NCI-H2107 treated with DMSO at 0.1 percent for 48 hours (cell line): ENCODE measurements around the gene SLC16A13.

ENCODE experiments used
- DNase-seq: peaks from one replicate; lab custom pipeline; 2025; ENCODE audit not compliant: unreplicated experiment; lab: John Stamatoyannopoulos, UW

The SLC16A13 gene

GRCh38 chr17:7011415-7011814 lies 24.4 kb upstream of the SLC16A13 start:
- no peak for DNase-seq

DNA sequence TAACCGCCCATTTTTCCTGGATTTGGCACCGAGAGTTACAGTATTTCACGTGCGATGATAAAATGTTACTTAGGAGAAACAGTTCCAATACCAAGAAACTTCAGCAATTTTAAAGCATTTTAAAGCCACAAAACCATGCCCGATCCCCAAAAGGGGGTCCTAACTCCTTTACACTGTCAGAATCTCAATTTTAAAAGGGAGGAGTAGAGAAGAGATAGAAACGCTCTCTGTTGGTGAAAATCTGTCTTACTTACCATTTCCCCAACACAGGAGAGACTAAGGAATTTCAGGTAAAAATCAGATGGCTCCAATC lies 23.9 kb upstream of the SLC16A13 start:
- no peak for DNase-seq

DNA sequence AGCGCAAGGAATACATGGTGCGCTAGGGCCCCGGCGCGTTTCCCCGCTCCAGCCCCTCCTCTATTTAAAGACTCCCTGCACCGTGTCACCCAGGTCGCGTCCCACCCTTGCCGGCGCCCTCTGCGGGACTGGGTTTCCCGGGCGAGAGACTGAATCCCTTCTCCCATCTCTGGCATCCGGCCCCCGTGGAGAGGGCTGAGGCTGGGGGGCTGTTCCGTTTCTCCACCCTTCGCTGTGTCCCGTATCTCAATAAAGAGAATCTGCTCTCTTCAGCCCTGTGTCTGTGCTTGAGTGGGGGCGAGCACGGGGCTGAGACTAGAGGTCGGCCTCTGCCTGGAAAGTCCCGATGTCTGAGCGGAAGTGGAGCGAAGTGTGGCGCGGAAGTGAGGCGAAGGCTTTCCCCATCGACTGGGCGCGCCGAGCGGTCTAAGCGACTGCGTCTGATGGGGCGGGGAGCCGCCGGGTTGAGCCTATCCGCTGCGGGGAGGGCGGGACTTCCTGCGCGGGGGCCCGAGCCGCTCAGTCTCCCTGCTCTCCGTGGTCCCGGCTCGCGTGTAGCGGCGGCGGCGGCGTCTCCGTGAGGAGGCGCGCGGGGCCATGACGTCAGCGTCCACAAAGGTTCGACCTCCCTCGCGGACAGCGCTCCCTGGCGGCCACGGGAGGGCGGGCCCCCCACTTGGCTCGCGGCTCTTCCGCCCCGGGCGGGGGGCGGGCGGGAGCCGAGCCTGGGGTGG lies 21.4 kb upstream of the SLC16A13 start:
- peak; percentile 64 for DNase-seq

DNA sequence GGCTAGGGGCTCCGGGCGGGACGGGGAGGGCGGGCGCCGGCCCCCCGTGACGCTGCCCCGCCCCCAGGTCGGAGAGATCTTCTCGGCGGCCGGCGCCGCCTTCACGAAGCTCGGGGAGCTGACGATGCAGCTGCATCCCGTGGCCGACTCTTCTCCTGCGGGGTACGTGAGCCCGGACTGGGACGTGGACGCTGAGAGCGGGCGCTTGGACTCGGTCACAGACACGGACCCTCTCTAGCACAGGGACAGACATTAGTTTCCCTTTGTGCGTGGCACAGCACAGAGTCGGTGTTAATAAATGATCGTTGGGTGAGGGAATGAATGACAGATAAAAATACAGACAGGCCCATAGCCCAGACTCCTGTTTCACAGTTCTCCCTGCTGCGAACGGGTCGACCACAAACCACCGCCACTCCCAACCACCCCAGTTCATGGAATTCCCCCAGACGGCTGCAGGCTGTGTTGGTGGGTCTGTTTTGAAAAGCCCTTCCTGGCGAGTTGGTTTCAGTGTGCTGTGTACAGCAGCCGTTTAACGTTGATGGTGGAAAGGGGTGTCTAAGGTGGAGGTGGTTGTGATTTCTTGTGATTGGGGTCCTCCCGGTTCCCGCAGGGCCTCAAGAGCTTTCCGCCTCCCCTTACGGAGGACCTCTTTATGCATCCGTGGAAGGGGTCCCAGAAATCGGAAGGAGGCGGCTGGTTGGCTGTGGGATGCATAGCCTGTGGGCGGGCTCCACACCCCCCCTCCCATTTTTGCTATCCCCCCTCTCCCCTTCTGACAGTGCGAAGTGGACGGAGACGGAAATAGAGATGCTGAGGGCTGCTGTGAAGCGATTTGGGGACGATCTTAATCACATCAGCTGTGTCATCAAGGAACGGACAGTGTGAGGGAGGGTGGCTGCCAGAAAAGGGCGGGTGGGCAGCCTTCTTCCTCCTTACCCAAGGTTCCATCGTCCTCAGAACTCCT lies 20.5 kb upstream of the SLC16A13 start:
- DNase-seq = no peak

- no peak for DNase-seq
Measured at GRCh38 chr17:7016418-7016817, 19.4 kb upstream of the SLC16A13 start.

- DNase-seq = no peak
Measured at GRCh38 chr17:7016886-7017826, 18.7 kb upstream of the SLC16A13 start.

- DNase-seq = no peak
Measured at GRCh38 chr17:7017827-7018200, 18.0 kb upstream of the SLC16A13 start.

GRCh38 chr17:7018331-7018964 lies 17.4 kb upstream of the SLC16A13 start:
- no peak for DNase-seq

GRCh38 chr17:7019367-7019766 lies 16.4 kb upstream of the SLC16A13 start:
- DNase-seq = no peak

GRCh38 chr17:7019839-7020519 lies 15.8 kb upstream of the SLC16A13 start:
- DNase-seq = no peak

- DNase-seq = no peak
Measured at GRCh38 chr17:7020894-7021664, 14.7 kb upstream of the SLC16A13 start.

- DNase-seq = no peak
Measured at GRCh38 chr17:7021993-7022778, 13.6 kb upstream of the SLC16A13 start.

DNA sequence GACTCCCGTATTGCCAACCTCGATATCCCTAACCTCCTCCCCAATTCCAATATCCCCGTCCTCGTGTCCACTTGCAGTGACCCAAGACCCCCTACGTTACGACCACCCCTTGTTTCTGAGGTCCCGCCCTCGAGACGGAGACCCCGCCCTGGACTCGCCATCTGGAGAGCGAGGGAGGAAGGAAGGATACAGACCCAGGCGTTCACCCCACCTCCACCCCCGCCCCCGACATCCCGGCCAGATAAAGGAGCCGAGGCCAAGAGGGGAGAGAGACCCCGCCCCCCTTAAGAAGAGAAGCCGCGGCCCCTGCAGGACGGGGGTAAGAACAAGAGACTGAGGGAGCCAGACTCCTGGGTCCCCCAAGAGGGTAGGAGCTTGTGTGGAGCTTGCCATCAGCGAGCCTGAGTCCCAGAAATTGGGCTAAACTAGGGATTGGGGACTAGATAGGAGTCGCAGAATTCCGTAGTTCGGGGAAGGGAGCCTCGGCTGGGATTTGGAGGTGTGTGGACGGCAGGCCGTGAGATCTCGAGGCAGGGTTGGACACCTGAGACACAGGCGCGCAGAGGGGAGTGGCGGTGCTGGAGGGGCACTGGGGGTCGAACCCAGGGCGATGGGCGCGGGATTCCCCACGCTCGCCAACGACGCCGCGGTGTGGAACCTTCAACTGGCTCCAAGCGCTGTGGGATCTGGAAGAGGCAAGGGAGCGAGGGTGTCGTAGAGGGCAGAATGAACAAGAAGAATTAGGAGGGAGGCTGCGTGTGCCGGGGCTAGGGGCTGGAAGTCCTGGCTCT lies 12.8 kb upstream of the SLC16A13 start, which contains the start of gene BCL6B:
TSS of gene BCL6B (plus strand) at position 270 of the 791 bp plus-strand sequence. CDS start 622 bp downstream, outside the sequence.
- DNase-seq = no peak

GRCh38 chr17:7023576-7024401 lies 12.0 kb upstream of the SLC16A13 start:
- no peak for DNase-seq

DNA sequence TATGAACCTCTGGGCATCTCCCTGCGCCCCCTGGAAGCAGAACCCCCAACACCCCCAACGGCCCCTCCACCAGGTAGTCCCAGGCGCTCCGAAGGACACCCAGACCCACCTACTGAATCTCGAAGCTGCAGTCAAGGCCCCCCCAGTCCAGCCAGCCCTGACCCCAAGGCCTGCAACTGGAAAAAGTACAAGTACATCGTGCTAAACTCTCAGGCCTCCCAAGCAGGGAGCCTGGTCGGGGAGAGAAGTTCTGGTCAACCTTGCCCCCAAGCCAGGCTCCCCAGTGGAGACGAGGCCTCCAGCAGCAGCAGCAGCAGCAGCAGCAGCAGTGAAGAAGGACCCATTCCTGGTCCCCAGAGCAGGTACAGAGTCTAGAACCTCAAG lies 11.4 kb upstream of the SLC16A13 start:
- DNase-seq = no peak

GRCh38 chr17:7025245-7025644 lies 10.6 kb upstream of the SLC16A13 start:
- no peak for DNase-seq
